CD14-positive monocyte (primary cell): Measurements from ENCODE around the gene GJC3. TPM values are rescaled to one million over a fixed set of nuclear protein-coding genes. Genes with fewer than 3 reads are reported as not detected.

Experiments
- DNase-seq, 3 donors: peaks; one replicate each; pipeline ENCODE4 v3.0.0-alpha.2; 2011 to 2022
- H2AFZ ChIP-seq: 2 replicates; pipeline ENCODE4 v1.6.0; 2012; ENCODE audit warnings: mild to moderate bottlenecking, low read depth, low read length, inconsistent platforms; ENCODE audit not compliant: insufficient read depth, poor library complexity, severe bottlenecking
- H3K27ac ChIP-seq, 2 donors: 1 replicate in 1 of 2; 2 replicates in 1 of 2; pipeline ENCODE4 v1.5.1; 2012 to 2013; ENCODE audit warnings: low read length in 2 of 2, control low read depth in 1 of 2, inconsistent platforms in 1 of 2, low read depth in 1 of 2, mild to moderate bottlenecking in 1 of 2
- H3K27me3 ChIP-seq, 2 donors: one replicate each; pipeline versions ENCODE4 v1.6.0 to v1.6.1; 2011 to 2013; ENCODE audit warnings: low read length in 2 of 2; ENCODE audit not compliant: control insufficient read depth in 2 of 2, insufficient read depth in 2 of 2
- H3K36me3 ChIP-seq, 2 donors: replicated peaks in 1 of 2; 1 replicate in 1 of 2; 2 replicates in 1 of 2; pipeline versions ENCODE4 v1.5.1 to v1.6.1; 2012 to 2013; ENCODE audit warnings: low read length in 2 of 2, control low read depth in 1 of 2, inconsistent platforms in 1 of 2, mild to moderate bottlenecking in 1 of 2; ENCODE audit not compliant: insufficient read depth in 2 of 2, control insufficient read depth in 1 of 2
- H3K4me1 ChIP-seq, 2 donors: 1 replicate in 1 of 2; 2 replicates in 1 of 2; pipeline versions ENCODE4 v1.5.1 to v1.6.1; 2012 to 2013; ENCODE audit warnings: low read length in 2 of 2, control low read depth in 1 of 2, inconsistent platforms in 1 of 2, mild to moderate bottlenecking in 1 of 2, moderate library complexity in 1 of 2; ENCODE audit not compliant: insufficient read depth in 2 of 2, control insufficient read depth in 1 of 2
- H3K4me2 ChIP-seq: replicated peaks from 2 replicates; pipeline ENCODE3; 2012; ENCODE audit warnings: low read length, moderate library complexity, mild to moderate bottlenecking; ENCODE audit not compliant: poor library complexity, severe bottlenecking; ENCODE audit errors: extremely low read depth
- H3K4me3 ChIP-seq, 3 experiments: fragments of 200-600 bp in 1 of 3; sonication (generic) in 1 of 3; replicated peaks in 1 of 3; 1 replicate in 2 of 3; 2 replicates in 1 of 3; pipeline ENCODE4 v1.5.1; 2011 to 2013; ENCODE audit warnings: low read length in 3 of 3, mild to moderate bottlenecking in 3 of 3, control low read depth in 2 of 3, low read depth in 2 of 3, inconsistent platforms in 1 of 3, moderate library complexity in 1 of 3
- H3K79me2 ChIP-seq: 2 replicates; pipeline ENCODE4 v1.6.0; 2012; ENCODE audit warnings: mild to moderate bottlenecking, control low read depth, inconsistent platforms, low read length, moderate library complexity; ENCODE audit not compliant: insufficient read depth
- H3K9ac ChIP-seq: 2 replicates; pipeline ENCODE4 v1.6.0; 2017; ENCODE audit warnings: low read length, mild to moderate bottlenecking; ENCODE audit not compliant: insufficient read depth, poor library complexity, severe bottlenecking
- H3K9me3 ChIP-seq, 2 donors: replicated peaks in 1 of 2; 1 replicate in 1 of 2; 2 replicates in 1 of 2; pipeline versions ENCODE4 v1.5.1 to v1.6.1; 2012 to 2013; ENCODE audit warnings: low read length in 2 of 2, control low read depth in 1 of 2; ENCODE audit not compliant: control insufficient read depth in 1 of 2, insufficient read depth in 1 of 2
- H4K20me1 ChIP-seq: 2 replicates; pipeline ENCODE4 v1.6.0; 2012; ENCODE audit warnings: mild to moderate bottlenecking, low read length, control low read depth, moderate library complexity; ENCODE audit not compliant: insufficient read depth
- H3K27ac Mint-ChIP-seq, 7 donors: one replicate each; pipeline ENCODE4 v1.8.0; 2020; ENCODE audit warnings: mild to moderate bottlenecking in 7 of 7, mixed read lengths in 7 of 7, moderate library complexity in 6 of 7, inconsistent platforms in 2 of 7
- H3K27me3 Mint-ChIP-seq, 3 donors: one replicate each; pipeline ENCODE4 v1.8.0; 2021 to 2022; ENCODE audit warnings: low read depth in 3 of 3, mild to moderate bottlenecking in 3 of 3, mixed read lengths in 3 of 3, moderate library complexity in 3 of 3, inconsistent platforms in 1 of 3
- H3K36me3 Mint-ChIP-seq, 2 donors: one replicate each; pipeline ENCODE4 v1.8.0; 2020; ENCODE audit warnings: mixed read lengths in 2 of 2, inconsistent platforms in 1 of 2, mild to moderate bottlenecking in 1 of 2
- H3K4me1 Mint-ChIP-seq: one replicate; pipeline ENCODE4 v1.8.0; 2020; ENCODE audit warnings: mild to moderate bottlenecking, mixed read lengths
- H3K4me3 Mint-ChIP-seq, 2 donors: one replicate each; pipeline ENCODE4 v1.8.0; 2020; ENCODE audit warnings: mild to moderate bottlenecking in 2 of 2, mixed read lengths in 2 of 2, moderate library complexity in 1 of 2
- H3K9me3 Mint-ChIP-seq, 7 donors: one replicate each; pipeline ENCODE4 v1.8.0; 2020 to 2022; ENCODE audit warnings: mixed read lengths in 7 of 7, mild to moderate bottlenecking in 6 of 7, moderate library complexity in 6 of 7, inconsistent platforms in 2 of 7
- WGBS: methylation state at CpG from one replicate; pipeline ENCODE4 v1.1.5; 2013; ENCODE audit warnings: missing lambda C conversion rate; ENCODE audit not compliant: insufficient coverage; 5-methylcytosine and 5-hydroxymethylcytosine counted together
- intact Hi-C, 2 donors: fragments of 100-400 bp; cut with micrococcal nuclease; formaldehyde crosslinking; loops; one replicate each; pipeline versions ENCODE4 v1.15.0 to v1.15.1; 2023
- polyA plus RNA-seq, 3 donors: library from polyadenylated mRNA; depleted of rRNA in 1 of 3; unstranded in 2 of 3; stranded (reverse) in 1 of 3; fragments of 300-500 nt in 2 of 3; fragments of >200 nt in 1 of 3; fragmentation: Illumina TruSeq in 2 of 3; gene quantifications; 1 replicate in 2 of 3; 2 replicates in 1 of 3; pipeline ENCODE4 v1.2.3, GENCODE V29; 2012 to 2021
- TF ChIP-seq, protein P1 (sequence below): fragments of 200-600 bp; IDR thresholded peaks from one replicate; pipeline ENCODE4 v1.8.0; 2022; ENCODE audit warnings: antibody characterized with exemption, mild to moderate bottlenecking

The GJC3 gene
- polyA plus RNA-seq, 3 donors = not detected

DNA sequence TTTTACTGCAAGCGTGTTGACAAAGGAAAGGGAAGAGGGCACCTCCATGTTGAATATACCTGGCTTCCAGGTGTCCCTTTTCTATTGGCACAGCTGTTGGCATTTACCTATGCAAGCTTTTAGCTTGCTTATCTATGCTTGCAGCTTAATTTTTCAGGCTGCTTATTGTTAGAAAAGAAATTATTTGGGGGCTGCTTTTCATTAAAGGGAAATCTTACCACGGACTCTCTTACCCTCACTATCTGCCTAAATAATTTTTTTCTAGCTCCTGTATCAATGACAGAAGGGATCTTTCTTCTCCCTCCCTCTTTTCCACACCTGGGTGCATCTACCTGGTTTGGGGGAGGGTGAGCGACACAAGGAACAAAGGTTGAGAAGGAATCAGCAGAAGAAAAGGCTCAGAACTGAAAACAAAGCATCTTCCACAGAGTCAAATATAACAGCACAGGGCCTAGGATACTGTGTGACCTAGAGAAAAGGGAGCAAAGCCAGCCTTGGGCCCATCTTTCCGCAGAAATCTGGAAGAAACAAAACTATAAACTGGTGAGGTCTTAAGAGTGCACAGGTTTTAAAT lies 15.2 kb upstream of the GJC3 start:
- WGBS = 40% methylated on average over 1 of the region's 4 CpGs
- Histone ChIP-seq H3K4me3 (peak overlapping the region in 1 of 3 experiments; percentile 36), H3K4me2 (no peak overlapping the region), H3K4me1 (peaks cover 7 to 13% of the 10 kb centered on the region in 2 donors), H3K36me3 (no peaks in the 10 kb centered on the region), H3K27ac (no peak overlapping the region), H2AFZ (peak overlapping the region; percentile 71), H3K9me3 (peaks cover 0 to under 1% of the 10 kb centered on the region in 2 donors), H3K9ac (no peak overlapping the region), H3K79me2 (no peaks in the 10 kb centered on the region), H3K27me3 (peaks cover 0 to 13% of the 10 kb centered on the region in 2 donors), H4K20me1 (no peaks in the 10 kb centered on the region)
- H3K27ac Mint-ChIP-seq = peak overlapping the region in 1 of 7 donors; percentile 12
- H3K9me3 Mint-ChIP-seq = peaks cover 0 to 16% (median 3%) of the 10 kb centered on the region in 7 donors
- intact Hi-C loops = no loop called here
- no peaks in the 10 kb centered on the region for H3K36me3 Mint-ChIP-seq
- H3K4me3 Mint-ChIP-seq = no peak overlapping the region
- H3K27me3 Mint-ChIP-seq = peaks cover 5 to 24% (median 15%) of the 10 kb centered on the region in 3 donors
- DNase-seq = no peak
- peaks cover 21% of the 10 kb centered on the region for H3K4me1 Mint-ChIP-seq
- TF ChIP-seq, protein P1, sequence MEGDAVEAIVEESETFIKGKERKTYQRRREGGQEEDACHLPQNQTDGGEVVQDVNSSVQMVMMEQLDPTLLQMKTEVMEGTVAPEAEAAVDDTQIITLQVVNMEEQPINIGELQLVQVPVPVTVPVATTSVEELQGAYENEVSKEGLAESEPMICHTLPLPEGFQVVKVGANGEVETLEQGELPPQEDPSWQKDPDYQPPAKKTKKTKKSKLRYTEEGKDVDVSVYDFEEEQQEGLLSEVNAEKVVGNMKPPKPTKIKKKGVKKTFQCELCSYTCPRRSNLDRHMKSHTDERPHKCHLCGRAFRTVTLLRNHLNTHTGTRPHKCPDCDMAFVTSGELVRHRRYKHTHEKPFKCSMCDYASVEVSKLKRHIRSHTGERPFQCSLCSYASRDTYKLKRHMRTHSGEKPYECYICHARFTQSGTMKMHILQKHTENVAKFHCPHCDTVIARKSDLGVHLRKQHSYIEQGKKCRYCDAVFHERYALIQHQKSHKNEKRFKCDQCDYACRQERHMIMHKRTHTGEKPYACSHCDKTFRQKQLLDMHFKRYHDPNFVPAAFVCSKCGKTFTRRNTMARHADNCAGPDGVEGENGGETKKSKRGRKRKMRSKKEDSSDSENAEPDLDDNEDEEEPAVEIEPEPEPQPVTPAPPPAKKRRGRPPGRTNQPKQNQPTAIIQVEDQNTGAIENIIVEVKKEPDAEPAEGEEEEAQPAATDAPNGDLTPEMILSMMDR = no peak

DNA sequence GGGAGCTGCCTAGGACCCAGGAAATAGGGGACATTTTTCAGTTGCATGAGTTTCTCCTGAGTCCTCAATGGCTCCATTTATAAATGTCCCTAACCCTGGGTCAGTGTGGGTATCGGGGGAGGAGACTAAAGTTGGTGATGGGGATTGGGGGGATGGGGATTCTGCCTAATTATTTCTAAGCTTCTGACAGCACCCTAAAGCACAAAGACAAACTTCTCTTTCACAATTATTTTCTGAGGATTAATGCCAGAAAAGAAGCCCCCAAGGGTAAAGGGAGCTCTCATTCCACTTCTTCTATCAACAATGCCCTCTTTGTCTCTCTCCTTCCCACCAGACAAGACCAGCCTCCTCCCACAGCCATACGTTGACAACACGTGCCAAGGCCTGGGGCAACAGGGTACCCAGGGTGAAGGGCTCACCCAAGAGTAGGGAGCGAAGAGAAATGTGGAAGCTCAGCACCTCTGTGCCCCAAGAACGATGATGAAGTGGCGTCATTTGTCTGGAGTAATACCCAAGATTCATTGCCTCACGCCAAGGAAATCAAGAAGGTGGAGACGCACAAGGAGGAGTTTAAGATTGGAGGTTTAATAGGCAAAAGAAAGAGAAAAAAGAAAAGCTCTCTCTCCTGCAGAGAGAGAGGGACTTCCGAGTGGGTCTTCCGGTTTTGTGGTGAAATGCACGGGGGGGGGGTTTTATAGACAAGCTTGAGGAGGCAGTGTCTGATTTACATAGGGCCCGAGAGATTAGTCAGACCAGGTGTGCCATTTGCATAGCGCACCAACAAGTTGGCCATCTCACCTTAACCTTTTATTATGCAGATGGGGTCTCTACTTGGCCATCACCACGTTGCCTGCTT lies 14.4 kb upstream of the GJC3 start:
- Histone ChIP-seq H3K4me3 (peak overlapping the region in 1 of 3 experiments; percentile 36), H3K27ac (no peak overlapping the region), H3K4me1 (peaks cover 7 to 13% of the 10 kb centered on the region in 2 donors), H4K20me1 (no peaks in the 10 kb centered on the region), H3K9ac (no peak overlapping the region), H3K4me2 (peak overlapping the region; percentile 22), H3K36me3 (no peaks in the 10 kb centered on the region), H2AFZ (peak overlapping the region; percentile 71), H3K27me3 (peaks cover 0 to 13% of the 10 kb centered on the region in 2 donors), H3K9me3 (peaks cover 0 to 8% of the 10 kb centered on the region in 2 donors), H3K79me2 (no peaks in the 10 kb centered on the region)
- H3K27me3 Mint-ChIP-seq = peaks cover 5 to 24% (median 18%) of the 10 kb centered on the region in 3 donors
- H3K4me3 Mint-ChIP-seq = peak overlapping the region in 1 of 2 donors; percentile 49
- DNase-seq = peak in 1 of 3 donors; percentile 11
- intact Hi-C loops = no loop called here
- TF ChIP-seq, protein P1 = no peak
- peaks cover 5 to 22% (median 6%) of the 10 kb centered on the region in 7 donors for H3K9me3 Mint-ChIP-seq
- H3K4me1 Mint-ChIP-seq = peaks cover 20% of the 10 kb centered on the region
- H3K36me3 Mint-ChIP-seq = no peaks in the 10 kb centered on the region
- WGBS = 11% methylated on average over 7 of the region's 14 CpGs
- H3K27ac Mint-ChIP-seq = peak overlapping the region in 2 of 7 donors; percentile 1 to 71
